Mammary epithelial cell (primary cell): Measurements from ENCODE around the gene SCAPER.

Experiments
- EZH2 ChIP-seq: IDR thresholded peaks from 2 replicates; pipeline ENCODE4 v1.6.1; 2012; ENCODE audit warnings: low read length, inconsistent platforms, borderline replicate concordance
- TF ChIP-seq, protein P1 (sequence below), 2 donors: IDR thresholded peaks in 1 of 2; conservative IDR thresholded peaks in 1 of 2; 2 replicates each; pipeline ENCODE4 v1.5.1; 2011 to 2012; ENCODE audit warnings: inconsistent platforms in 2 of 2, low read length in 2 of 2, mild to moderate bottlenecking in 2 of 2, control low read depth in 1 of 2, low read depth in 1 of 2; ENCODE audit not compliant: insufficient read depth in 1 of 2; ENCODE audit errors: extremely low read depth in 1 of 2

DNA sequence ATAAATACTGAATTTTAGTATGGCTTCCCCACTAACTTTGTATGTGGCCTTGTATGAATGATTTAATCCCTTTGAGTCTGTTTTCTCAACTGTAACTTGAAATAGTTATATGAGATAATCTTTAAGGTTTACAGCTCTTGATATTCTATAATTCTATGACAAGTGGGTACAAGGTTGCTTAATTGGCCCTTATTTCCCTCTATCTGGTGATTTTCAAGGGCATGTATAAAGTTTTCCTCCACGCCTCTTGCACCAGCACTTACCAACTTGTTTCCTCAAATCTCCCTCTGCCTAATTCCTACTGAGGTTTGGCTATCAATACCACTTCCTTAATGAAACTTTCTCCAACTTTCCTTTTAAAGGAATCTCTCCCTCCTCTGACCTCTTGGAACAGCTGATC lies 455.7 kb downstream of the SCAPER start:
- TF ChIP-seq, protein P1, sequence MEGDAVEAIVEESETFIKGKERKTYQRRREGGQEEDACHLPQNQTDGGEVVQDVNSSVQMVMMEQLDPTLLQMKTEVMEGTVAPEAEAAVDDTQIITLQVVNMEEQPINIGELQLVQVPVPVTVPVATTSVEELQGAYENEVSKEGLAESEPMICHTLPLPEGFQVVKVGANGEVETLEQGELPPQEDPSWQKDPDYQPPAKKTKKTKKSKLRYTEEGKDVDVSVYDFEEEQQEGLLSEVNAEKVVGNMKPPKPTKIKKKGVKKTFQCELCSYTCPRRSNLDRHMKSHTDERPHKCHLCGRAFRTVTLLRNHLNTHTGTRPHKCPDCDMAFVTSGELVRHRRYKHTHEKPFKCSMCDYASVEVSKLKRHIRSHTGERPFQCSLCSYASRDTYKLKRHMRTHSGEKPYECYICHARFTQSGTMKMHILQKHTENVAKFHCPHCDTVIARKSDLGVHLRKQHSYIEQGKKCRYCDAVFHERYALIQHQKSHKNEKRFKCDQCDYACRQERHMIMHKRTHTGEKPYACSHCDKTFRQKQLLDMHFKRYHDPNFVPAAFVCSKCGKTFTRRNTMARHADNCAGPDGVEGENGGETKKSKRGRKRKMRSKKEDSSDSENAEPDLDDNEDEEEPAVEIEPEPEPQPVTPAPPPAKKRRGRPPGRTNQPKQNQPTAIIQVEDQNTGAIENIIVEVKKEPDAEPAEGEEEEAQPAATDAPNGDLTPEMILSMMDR (conservative IDR thresholded peaks at IDR 0.05 in 1 of 2, IDR thresholded peaks at IDR 0.05 in 1 of 2; ENCODE audit: extremely low read depth in 1 of 2, insufficient read depth in 1 of 2, low read depth in 1 of 2, low read length in 2 of 2), result no peak
- TF ChIP-seq EZH2, result no peak
